Measurements from ENCODE around the gene HSPG2.

- TF ChIP-seq CTCF (IDR thresholded peaks at IDR 0.05) = 0 out of 2 replicates have a peak, but pooled peaks have one; percentile 5
- no peak for TF ChIP-seq ZFX (IDR thresholded peaks at IDR 0.05; ENCODE audit: borderline replicate concordance)
These were observed 84.0 kb downstream of the HSPG2 start for GRCh38 chr1:21853131-21853427.

All from 22Rv1 (cell line).